ENCODE data around the gene TAS2R41. TPM values are rescaled to one million over a fixed set of nuclear protein-coding genes. Genes with fewer than 3 reads are reported as not detected.

The TAS2R41 gene
- total RNA-seq, 1 experiment from 2014 or later: not detected

- Histone ChIP-seq H4K8ac (replicated peaks; ENCODE audit: insufficient read length, low read depth, low read length) (no peak overlapping the region), H4K20me1 (ENCODE audit: control insufficient read depth, insufficient read depth, insufficient read length) (no peaks in the 10 kb centered on the region), H4K5ac (ENCODE audit: insufficient read length, low read depth, low read length) (no peak overlapping the region), H2BK12ac (ENCODE audit: insufficient read length, low read depth, low read length) (no peak overlapping the region), H2BK20ac (ENCODE audit: low read depth, low read length, poor library complexity, severe bottlenecking) (no peak overlapping the region), H3K56ac (ENCODE audit: insufficient read length, low read depth, low read length) (no peak overlapping the region), H2AK5ac (ENCODE audit: insufficient read length, low read length) (no peak overlapping the region), H2BK15ac (ENCODE audit: low read depth, low read length) (no peak overlapping the region), H3K14ac (ENCODE audit: insufficient read depth, low read length) (no peak overlapping the region), H4K91ac (ENCODE audit: insufficient read length, low read depth, low read length) (no peak overlapping the region), H3K79me1 (ENCODE audit: insufficient read depth, low read depth, low read length, poor library complexity, severe bottlenecking) (no peaks in the 10 kb centered on the region), H3K18ac (ENCODE audit: insufficient read length, low read depth, low read length) (no peak overlapping the region), H3K79me2 (ENCODE audit: insufficient read depth, low read length) (no peaks in the 10 kb centered on the region), H3K23me2 (ENCODE audit: insufficient read length, low read depth, low read length, poor library complexity, severe bottlenecking) (no peaks in the 10 kb centered on the region), H3K9me3 (ENCODE audit: control insufficient read depth, low read depth, low read length) (no peaks in the 10 kb centered on the region), H2BK5ac (ENCODE audit: insufficient read length, low read length) (no peak overlapping the region), H3K27ac (ENCODE audit: insufficient read length, low read depth, low read length) (no peak overlapping the region), H3K4ac (ENCODE audit: low read depth, low read length) (no peak overlapping the region), H3K27me3 (ENCODE audit: insufficient read depth, low read length) (no peaks in the 10 kb centered on the region), H3K4me1 (ENCODE audit: insufficient read depth, low read length) (no peaks in the 10 kb centered on the region), H3T11ph (ENCODE audit: low read length) (no peak overlapping the region), H2BK120ac (ENCODE audit: low read depth, low read length, poor library complexity, severe bottlenecking) (no peak overlapping the region), H3K4me2 (ENCODE audit: insufficient read depth, insufficient read length, low read length) (no peak overlapping the region), H3K23ac (ENCODE audit: insufficient read length, low read depth, low read length) (no peak overlapping the region), H2AFZ (ENCODE audit: low read length) (no peak overlapping the region), H3K9ac (ENCODE audit: extremely low read depth, insufficient read length, low read length) (no peak overlapping the region)
- WGBS (ENCODE audit: extremely low coverage, insufficient read length, low lambda C conversion rate): no CpG with 5 or more reads among the region's 3 CpGs
- no peak overlapping the region for H3K4me3 Mint-ChIP-seq
- H3K9me3 Mint-ChIP-seq: no peaks in the 10 kb centered on the region
- no peaks in the 10 kb centered on the region for H3K27me3 Mint-ChIP-seq (ENCODE audit: low read depth)
- no peak overlapping the region for H3K27ac Mint-ChIP-seq
- H3K4me1 Mint-ChIP-seq: no peaks in the 10 kb centered on the region
- no peak for DNase-seq
- H3K36me3 Mint-ChIP-seq (ENCODE audit: insufficient read depth in 1 of 3, low read depth in 3 of 3): peaks cover 0 to 2% (median 0%) of the 10 kb centered on the region in 3 experiments; a peak in 2 of 7 replicates
- TF ChIP-seq, protein P1, sequence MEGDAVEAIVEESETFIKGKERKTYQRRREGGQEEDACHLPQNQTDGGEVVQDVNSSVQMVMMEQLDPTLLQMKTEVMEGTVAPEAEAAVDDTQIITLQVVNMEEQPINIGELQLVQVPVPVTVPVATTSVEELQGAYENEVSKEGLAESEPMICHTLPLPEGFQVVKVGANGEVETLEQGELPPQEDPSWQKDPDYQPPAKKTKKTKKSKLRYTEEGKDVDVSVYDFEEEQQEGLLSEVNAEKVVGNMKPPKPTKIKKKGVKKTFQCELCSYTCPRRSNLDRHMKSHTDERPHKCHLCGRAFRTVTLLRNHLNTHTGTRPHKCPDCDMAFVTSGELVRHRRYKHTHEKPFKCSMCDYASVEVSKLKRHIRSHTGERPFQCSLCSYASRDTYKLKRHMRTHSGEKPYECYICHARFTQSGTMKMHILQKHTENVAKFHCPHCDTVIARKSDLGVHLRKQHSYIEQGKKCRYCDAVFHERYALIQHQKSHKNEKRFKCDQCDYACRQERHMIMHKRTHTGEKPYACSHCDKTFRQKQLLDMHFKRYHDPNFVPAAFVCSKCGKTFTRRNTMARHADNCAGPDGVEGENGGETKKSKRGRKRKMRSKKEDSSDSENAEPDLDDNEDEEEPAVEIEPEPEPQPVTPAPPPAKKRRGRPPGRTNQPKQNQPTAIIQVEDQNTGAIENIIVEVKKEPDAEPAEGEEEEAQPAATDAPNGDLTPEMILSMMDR (conservative IDR thresholded peaks at IDR 0.05): no peak
Measured at GRCh38 chr7:143447466-143447865, 30.2 kb upstream of the TAS2R41 start.
